H1 (cell line): Measurements from ENCODE around the gene PLBD1. TPM values are rescaled to one million over a fixed set of nuclear protein-coding genes. Genes with fewer than 3 reads are reported as not detected.

ENCODE experiments used
- CTCF ChIA-PET: fragments of 300-600 bp; sonication (Branson Sonifier 250); formaldehyde crosslinking; loops from one replicate; lab custom pipeline; 2021; ENCODE audit not compliant: partially characterized antibody; lab: Charles Lee
- POLR2A ChIA-PET: fragments of 300-600 bp; sonication (Branson Sonifier 250); formaldehyde crosslinking; loops from one replicate; lab custom pipeline; 2021; ENCODE audit warnings: inconsistent platforms; ENCODE audit not compliant: partially characterized antibody; lab: Charles Lee
- DNase-seq, 2 experiments: peaks; one replicate each; pipeline versions ENCODE4 v3.0.0 to v3.0.0-alpha.2; 2010 to 2022; ENCODE audit warnings: low spot score in 2 of 2, low read depth in 1 of 2, mixed read lengths in 1 of 2
- FAIRE-seq: peaks from 2 replicates; lab custom pipeline; 2011; peaks lifted over from hg19 to GRCh38; lab: Jason Lieb, UNC
- H2AFZ ChIP-seq: 2 replicates; pipeline ENCODE4 v1.8.1; 2012; ENCODE audit warnings: low read length, inconsistent platforms
- H2AK5ac ChIP-seq: 2 replicates; pipeline ENCODE4 v1.6.1; 2013; ENCODE audit warnings: low read depth, low read length
- H2BK120ac ChIP-seq: replicated peaks from 2 replicates; pipeline ENCODE3; 2013; ENCODE audit warnings: low read depth, low read length, inconsistent platforms
- H2BK12ac ChIP-seq: 2 replicates; pipeline ENCODE4 v1.6.1; 2013; ENCODE audit warnings: low read depth, low read length
- H2BK15ac ChIP-seq: 2 replicates; pipeline ENCODE4 v1.6.1; 2013; ENCODE audit warnings: low read length
- H2BK20ac ChIP-seq: 2 replicates; pipeline ENCODE4 v1.6.1; 2013; ENCODE audit warnings: low read length
- H2BK5ac ChIP-seq: 2 replicates; pipeline ENCODE4 v1.6.1; 2013; ENCODE audit warnings: low read depth, low read length
- H3K14ac ChIP-seq: 2 replicates; pipeline ENCODE4 v1.6.1; 2013; ENCODE audit warnings: inconsistent platforms; ENCODE audit not compliant: insufficient read length
- H3K18ac ChIP-seq: 2 replicates; pipeline ENCODE4 v1.6.1; 2013; ENCODE audit warnings: low read length; ENCODE audit errors: extremely low read depth
- H3K23ac ChIP-seq: 2 replicates; pipeline ENCODE4 v1.6.1; 2013; ENCODE audit warnings: inconsistent platforms; ENCODE audit not compliant: insufficient read length
- H3K23me2 ChIP-seq: 2 replicates; pipeline ENCODE4 v1.6.1; 2013; ENCODE audit warnings: low read depth, low read length
- H3K27ac ChIP-seq: 2 replicates; pipeline ENCODE4 v1.6.1; 2011; ENCODE audit warnings: low read depth, low read length, inconsistent platforms
- H3K27me3 ChIP-seq, 4 experiments: replicated peaks in 1 of 4; 1 replicate in 1 of 4; 2 replicates in 3 of 4; pipeline versions ENCODE4 v1.6.1 to v1.8.1; 2011 to 2013; ENCODE audit warnings: low read length in 3 of 4, mild to moderate bottlenecking in 3 of 4, inconsistent platforms in 2 of 4, mixed read lengths in 2 of 4, moderate library complexity in 1 of 4; ENCODE audit not compliant: control insufficient read depth in 3 of 4, insufficient read depth in 3 of 4; ENCODE audit errors: extremely low read depth in 1 of 4
- H3K36me3 ChIP-seq, 4 experiments: 2 replicates each; pipeline versions ENCODE4 v1.6.1 to v1.8.1; 2011 to 2013; ENCODE audit warnings: mild to moderate bottlenecking in 4 of 4, low read length in 3 of 4, moderate library complexity in 2 of 4, control low read depth in 1 of 4, inconsistent platforms in 1 of 4; ENCODE audit not compliant: insufficient read depth in 4 of 4, control insufficient read depth in 2 of 4
- H3K4ac ChIP-seq: replicated peaks from 2 replicates; pipeline ENCODE3; 2013; ENCODE audit warnings: low read length, low read depth, mixed read lengths, inconsistent platforms; ENCODE audit not compliant: insufficient read length
- H3K4me1 ChIP-seq, 4 experiments: replicated peaks in 1 of 4; 1 replicate in 1 of 4; 2 replicates in 3 of 4; pipeline versions ENCODE4 v1.6.1 to v1.8.1; 2011 to 2013; ENCODE audit warnings: low read length in 3 of 4, inconsistent platforms in 2 of 4, mixed read lengths in 1 of 4; ENCODE audit not compliant: insufficient read depth in 4 of 4, control insufficient read depth in 3 of 4
- H3K4me2 ChIP-seq, 2 experiments: 2 replicates each; pipeline versions ENCODE4 v1.6.1 to v1.8.1; 2011 to 2013; ENCODE audit warnings: low read depth in 2 of 2, low read length in 2 of 2, control low read depth in 1 of 2, inconsistent platforms in 1 of 2, mild to moderate bottlenecking in 1 of 2; ENCODE audit not compliant: insufficient read depth in 1 of 2
- H3K4me3 ChIP-seq, 4 experiments: fragments of 200-600, 300-600 bp in 1 of 4; sonication (generic), shearing (Covaris generic), sonication (Bioruptor Twin) in 1 of 4; 2 replicates each; pipeline versions ENCODE4 v1.5.1 to v1.8.1; 2011 to 2016; ENCODE audit warnings: low read length in 4 of 4, low read depth in 3 of 4, control low read depth in 2 of 4, inconsistent platforms in 2 of 4, mild to moderate bottlenecking in 2 of 4, mixed read lengths in 1 of 4, moderate library complexity in 1 of 4; ENCODE audit not compliant: insufficient read depth in 2 of 4; ENCODE audit errors: extremely low read depth in 1 of 4
- H3K56ac ChIP-seq: replicated peaks from 2 replicates; pipeline ENCODE3; 2013; ENCODE audit warnings: low read depth, mild to moderate bottlenecking, mixed read lengths, low read length, inconsistent platforms; ENCODE audit not compliant: insufficient read length
- H3K79me1 ChIP-seq: 2 replicates; pipeline ENCODE4 v1.6.1; 2013; ENCODE audit warnings: low read depth, low read length, control low read depth
- H3K79me2 ChIP-seq, 2 experiments: 2 replicates each; pipeline versions ENCODE4 v1.6.1 to v1.8.1; 2012 to 2013; ENCODE audit warnings: low read length in 2 of 2, mild to moderate bottlenecking in 2 of 2, inconsistent platforms in 1 of 2; ENCODE audit not compliant: insufficient read depth in 2 of 2, control insufficient read depth in 1 of 2
- H3K9ac ChIP-seq, 4 experiments: replicated peaks in 1 of 4; 1 replicate in 1 of 4; 2 replicates in 3 of 4; pipeline versions ENCODE4 v1.6.1 to v1.8.1; 2011 to 2013; ENCODE audit warnings: low read depth in 3 of 4, low read length in 3 of 4, control low read depth in 2 of 4, mild to moderate bottlenecking in 2 of 4, moderate library complexity in 2 of 4, inconsistent platforms in 1 of 4; ENCODE audit errors: extremely low read depth in 1 of 4
- H3K9me3 ChIP-seq, 2 experiments: 2 replicates each; pipeline versions ENCODE4 v1.6.1 to v1.8.1; 2012 to 2013; ENCODE audit warnings: mild to moderate bottlenecking in 2 of 2, moderate library complexity in 2 of 2, control low read depth in 1 of 2, inconsistent platforms in 1 of 2, low read depth in 1 of 2, low read length in 1 of 2, mixed read lengths in 1 of 2; ENCODE audit not compliant: insufficient read depth in 2 of 2
- H4K20me1 ChIP-seq, 2 experiments: replicated peaks in 1 of 2; 2 replicates each; pipeline versions ENCODE3 to v1.8.1; 2011 to 2013; ENCODE audit warnings: inconsistent platforms in 2 of 2, low read length in 2 of 2, mild to moderate bottlenecking in 1 of 2; ENCODE audit not compliant: insufficient read depth in 2 of 2, control insufficient read depth in 1 of 2
- H4K5ac ChIP-seq: 2 replicates; pipeline ENCODE4 v1.6.1; 2013; ENCODE audit warnings: low read length, low read depth, mixed read lengths, inconsistent platforms; ENCODE audit not compliant: insufficient read length
- H4K8ac ChIP-seq: 2 replicates; pipeline ENCODE4 v1.8.0; 2013; ENCODE audit warnings: mild to moderate bottlenecking, moderate library complexity, low read length, inconsistent platforms; ENCODE audit not compliant: insufficient read depth; ENCODE audit errors: extremely low read depth
- H4K91ac ChIP-seq: replicated peaks from 2 replicates; pipeline ENCODE3; 2013; ENCODE audit warnings: low read length, mixed read lengths, inconsistent platforms; ENCODE audit not compliant: insufficient read length
- CTBP2 ChIP-seq: IDR thresholded peaks from 2 replicates; pipeline ENCODE4 v1.7.0; 2011; ENCODE audit warnings: borderline replicate concordance, mild to moderate bottlenecking, moderate library complexity, mixed read lengths, low read length; ENCODE audit not compliant: insufficient read depth, insufficient read length
- CTCF ChIP-seq, 3 experiments: IDR thresholded peaks; 1 replicate in 2 of 3; 2 replicates in 1 of 3; pipeline versions ENCODE4 v1.5.1 to v1.6.1; 2011; ENCODE audit warnings: low read length in 3 of 3, mild to moderate bottlenecking in 3 of 3, inconsistent platforms in 2 of 3, low read depth in 1 of 3, moderate library complexity in 1 of 3; ENCODE audit not compliant: insufficient read depth in 1 of 3; ENCODE audit errors: control extremely low read depth in 1 of 3
- E2F6 ChIP-seq: IDR thresholded peaks from 2 replicates; pipeline ENCODE4 v1.6.1; 2012; ENCODE audit warnings: inconsistent platforms
- FOSL1 ChIP-seq: IDR thresholded peaks from 2 replicates; pipeline ENCODE4 v1.6.1; 2011; ENCODE audit warnings: mild to moderate bottlenecking, low read depth, low read length, moderate library complexity; ENCODE audit not compliant: insufficient read depth
- GABPA ChIP-seq: IDR thresholded peaks from 2 replicates; pipeline ENCODE4 v1.6.1; 2011; ENCODE audit warnings: mild to moderate bottlenecking, low read length, moderate library complexity, borderline replicate concordance; ENCODE audit not compliant: insufficient read depth
- JUN ChIP-seq: IDR thresholded peaks from 2 replicates; pipeline ENCODE4 v1.6.1; 2011; ENCODE audit warnings: low read depth, mild to moderate bottlenecking, improper control_type of control experiment, low read length
- POLR2AphosphoS5 ChIP-seq: IDR thresholded peaks from 2 replicates; pipeline ENCODE4 v1.6.1; 2011; ENCODE audit warnings: low read depth, low read length
- SP2 ChIP-seq: IDR thresholded peaks from 2 replicates; pipeline ENCODE4 v1.6.1; 2012; ENCODE audit warnings: mild to moderate bottlenecking, low read length, inconsistent platforms
- TAF1 ChIP-seq: IDR thresholded peaks from 2 replicates; pipeline ENCODE4 v1.6.1; 2011; ENCODE audit warnings: mild to moderate bottlenecking, low read depth, low read length
- USF2 ChIP-seq: IDR thresholded peaks from 2 replicates; pipeline ENCODE4 v1.6.1; 2011; ENCODE audit warnings: low read length, improper control_type of control experiment
- WGBS, 2 experiments: shearing (Covaris generic) in 1 of 2; methylation state at CpG; one replicate each; pipeline versions ENCODE4 v1.1.6 to v1.1.7; 2013 to 2015; ENCODE audit warnings: low lambda C conversion rate in 2 of 2, mixed read lengths in 2 of 2, inconsistent platforms in 1 of 2, low coverage in 1 of 2, missing lambda C conversion rate in 1 of 2; ENCODE audit not compliant: insufficient replicate concordance in 2 of 2, insufficient coverage in 1 of 2, insufficient read length in 1 of 2; ENCODE audit errors: extremely low coverage in 1 of 2, missing lambda C conversion rate in 1 of 2; 5-methylcytosine and 5-hydroxymethylcytosine counted together
- polyA plus RNA-seq, 7 experiments: library from polyadenylated mRNA; depleted of rRNA in 3 of 7; stranded (reverse) in 5 of 7; unstranded in 2 of 7; fragments of >200 nt in 5 of 7; fragments of 200-250 nt in 2 of 7; gene quantifications; 1 replicate in 5 of 7; 2 replicates in 1 of 7; 4 replicates in 1 of 7; pipeline versions ENCODE4 v1.2.1 to v1.2.3, GENCODE V29; 2011 to 2013; ENCODE audit warnings: missing spikeins in 2 of 7, mixed read lengths in 2 of 7
- total RNA-seq: library from RNA; stranded (reverse); fragmentation: NEBNext Ultra II Directional; extraction: Animal tissue kit (Norgen Biotek cat#: 25700); gene quantifications from 2 replicates; pipeline ENCODE4 v1.2.1, GENCODE V29; 2021

PLBD1 gene
- total and polyA plus RNA-seq, 2 of the 8 experiments (the other 6 are each of a cell fraction or from before 2014, with no cell fraction given): 6.3 to 12.3 TPM

GRCh38 chr12:14495326-14495725 lies 72.4 kb downstream of the PLBD1 start:
- WGBS, 2 experiments: 85% methylated on average over 2 of the region's 2 CpGs; no CpG with 5 or more reads in 1 of the 2 experiments
- Histone ChIP-seq H2BK120ac (no peak overlapping the region), H3K4me1 (no peaks in the 10 kb centered on the region), H3K18ac (no peak overlapping the region), H2BK5ac (no peak overlapping the region), H3K27ac (no peak overlapping the region), H3K9me3 (no peaks in the 10 kb centered on the region), H3K27me3 (no peaks in the 10 kb centered on the region), H2AK5ac (no peak overlapping the region), H3K4me3 (no peak overlapping the region), H4K5ac (no peak overlapping the region), H3K79me2 (no peaks in the 10 kb centered on the region), H2BK20ac (no peak overlapping the region), H2AFZ (no peak overlapping the region), H3K36me3 (peaks cover 17 to 69% (median 40%) of the 10 kb centered on the region in 4 experiments), H3K56ac (no peak overlapping the region), H3K4ac (no peak overlapping the region), H2BK12ac (no peak overlapping the region), H4K8ac (no peak overlapping the region), H3K23me2 (no peaks in the 10 kb centered on the region), H3K4me2 (no peak overlapping the region), H2BK15ac (no peak overlapping the region), H4K91ac (no peak overlapping the region), H3K23ac (no peak overlapping the region), H3K79me1 (no peaks in the 10 kb centered on the region), H3K14ac (no peak overlapping the region), H3K9ac (no peak overlapping the region), H4K20me1 (no peaks in the 10 kb centered on the region)
- ChIA-PET POLR2A (interaction anchor here (1.2 to 2.0 kb wide), 2 partner anchors 9 to 11 kb away, joined by 4 to 7 read pairs; no protein-coding TSS in a partner anchor), CTCF (no interaction called here)
- DNase-seq (no peak), FAIRE-seq (no peak)
- no peak for TF ChIP-seq JUN
- TF ChIP-seq SP2: no peak
- TF ChIP-seq CTCF (IDR thresholded peaks at IDR 0.05; ENCODE audit: control extremely low read depth in 1 of 3, insufficient read depth in 1 of 3, low read depth in 1 of 3, low read length in 3 of 3): no peak
- no peak for TF ChIP-seq CTBP2
- TF ChIP-seq POLR2AphosphoS5: no peak
- TF ChIP-seq TAF1: no peak
- no peak for TF ChIP-seq E2F6
- TF ChIP-seq USF2: no peak
- no peak for TF ChIP-seq FOSL1
- no peak for TF ChIP-seq GABPA
